IMR-90 (cell line): ENCODE measurements around the gene ZNF549. TPM values are rescaled to one million over a fixed set of nuclear protein-coding genes. Genes with fewer than 3 reads are reported as not detected.
"Not testable (repeated sequence)": the region's sequence is repeated elsewhere in the genome, so short reads cannot be mapped to it uniquely, and the experiment has no call there.

ENCODE experiments used
- ATAC-seq: fragments of 200-7000 bp; cut with Tn5 transposase; 2 replicates; pipeline ENCODE4 v1.9.1; 2020; ENCODE audit warnings: low read depth, mild to moderate bottlenecking, moderate library complexity
- BruUV-seq: library from RNA; stranded (reverse); fragments of 400-500 nt; replicated peaks from 2 replicates; lab custom pipeline; 2021; lab: Mats Ljungman, UMichigan
- CTCF ChIA-PET: fragments of 300-600 bp; formaldehyde crosslinking; extraction: SDS; loops from one replicate; lab custom pipeline; 2021; ENCODE audit warnings: antibody characterized with exemption; lab: Yijun Ruan, JAX
- POLR2A ChIA-PET: fragments of 300-600 bp; sonication (Branson Sonifier 250); formaldehyde crosslinking; loops from one replicate; lab custom pipeline; 2022; ENCODE audit warnings: antibody characterized with exemption; ENCODE audit not compliant: unreplicated experiment; lab: Charles Lee
- DNase-seq: peaks from one replicate; pipeline ENCODE4 v3.0.0; 2013
- H2AFZ ChIP-seq: replicated peaks from 2 replicates; pipeline ENCODE3; 2013; ENCODE audit warnings: low read length, mild to moderate bottlenecking; ENCODE audit not compliant: poor library complexity
- H2AK5ac ChIP-seq: 2 replicates; pipeline ENCODE4 v1.6.1; 2013; ENCODE audit warnings: low read depth, low read length, inconsistent platforms
- H2AK9ac ChIP-seq: replicated peaks from 2 replicates; pipeline ENCODE3; 2013; ENCODE audit warnings: mild to moderate bottlenecking, low read depth, low read length, moderate library complexity; ENCODE audit not compliant: poor library complexity
- H2BK120ac ChIP-seq: 2 replicates; pipeline ENCODE4 v1.6.1; 2013; ENCODE audit warnings: low read depth, low read length, inconsistent platforms
- H2BK15ac ChIP-seq: 3 replicates; pipeline ENCODE4 v1.6.1; 2013; ENCODE audit warnings: low read depth, low read length, inconsistent platforms
- H2BK20ac ChIP-seq: 2 replicates; pipeline ENCODE4 v1.6.1; 2013; ENCODE audit warnings: low read depth, mild to moderate bottlenecking, inconsistent platforms, low read length, moderate library complexity
- H2BK5ac ChIP-seq: 2 replicates; pipeline ENCODE4 v1.6.1; 2013; ENCODE audit warnings: mild to moderate bottlenecking, low read depth, low read length, inconsistent platforms; ENCODE audit not compliant: poor library complexity, severe bottlenecking
- H3K14ac ChIP-seq: replicated peaks from 2 replicates; pipeline ENCODE4 v1.6.1; 2013; ENCODE audit warnings: low read depth, low read length, inconsistent platforms
- H3K18ac ChIP-seq: 2 replicates; pipeline ENCODE4 v1.6.1; 2013; ENCODE audit warnings: low read depth, low read length, control low read depth
- H3K23ac ChIP-seq: 2 replicates; pipeline ENCODE4 v1.6.1; 2013; ENCODE audit warnings: low read depth, low read length, inconsistent platforms
- H3K27ac ChIP-seq: 2 replicates; pipeline ENCODE4 v1.5.1; 2013; ENCODE audit warnings: mild to moderate bottlenecking, control low read depth, low read length; ENCODE audit not compliant: insufficient read depth
- H3K27me3 ChIP-seq: 2 replicates; pipeline ENCODE4 v1.6.1; 2013; ENCODE audit warnings: low read length; ENCODE audit not compliant: control insufficient read depth, insufficient read depth
- H3K36me3 ChIP-seq: 2 replicates; pipeline ENCODE4 v1.6.1; 2013; ENCODE audit warnings: low read length, mixed read lengths; ENCODE audit not compliant: control insufficient read depth, insufficient read depth
- H3K4ac ChIP-seq: 2 replicates; pipeline ENCODE4 v1.6.1; 2013; ENCODE audit warnings: low read depth, low read length, inconsistent platforms
- H3K4me1 ChIP-seq: 2 replicates; pipeline ENCODE4 v1.6.1; 2013; ENCODE audit warnings: low read length, mixed read lengths; ENCODE audit not compliant: control insufficient read depth, insufficient read depth
- H3K4me2 ChIP-seq: 2 replicates; pipeline ENCODE4 v1.6.1; 2013; ENCODE audit warnings: low read depth, mild to moderate bottlenecking, control low read depth, low read length, moderate library complexity
- H3K4me3 ChIP-seq: 2 replicates; pipeline ENCODE4 v1.5.1; 2013; ENCODE audit warnings: low read depth, mild to moderate bottlenecking, control low read depth, low read length, moderate library complexity; ENCODE audit not compliant: insufficient read depth
- H3K56ac ChIP-seq: 2 replicates; pipeline ENCODE4 v1.6.1; 2013; ENCODE audit warnings: low read length, inconsistent platforms; ENCODE audit not compliant: insufficient read depth; ENCODE audit errors: extremely low read depth
- H3K79me1 ChIP-seq, 2 experiments: 2 replicates each; pipeline ENCODE4 v1.6.1; 2013; ENCODE audit warnings: low read length in 2 of 2, inconsistent platforms in 1 of 2, low read depth in 1 of 2
- H3K9ac ChIP-seq: 2 replicates; pipeline ENCODE4 v1.6.1; 2013; ENCODE audit warnings: low read depth, low read length, control low read depth
- H3K9me1 ChIP-seq: 2 replicates; pipeline ENCODE4 v1.6.1; 2013; ENCODE audit warnings: low read length, inconsistent platforms; ENCODE audit not compliant: insufficient read depth
- H3K9me3 ChIP-seq: 2 replicates; pipeline ENCODE4 v1.6.1; 2013; ENCODE audit warnings: low read length; ENCODE audit not compliant: control insufficient read depth, insufficient read depth
- H4K20me1 ChIP-seq: 2 replicates; pipeline ENCODE4 v1.6.1; 2013; ENCODE audit warnings: low read length, inconsistent platforms; ENCODE audit not compliant: insufficient read depth
- H4K5ac ChIP-seq: 2 replicates; pipeline ENCODE4 v1.6.1; 2013; ENCODE audit warnings: mild to moderate bottlenecking, low read depth, low read length, control low read depth
- H4K8ac ChIP-seq, 2 experiments: 2 replicates each; pipeline ENCODE4 v1.6.1; 2013; ENCODE audit warnings: low read depth in 2 of 2, low read length in 2 of 2, control low read depth in 1 of 2, inconsistent platforms in 1 of 2
- H4K91ac ChIP-seq: 2 replicates; pipeline ENCODE4 v1.6.1; 2013; ENCODE audit warnings: low read depth, low read length, inconsistent platforms; ENCODE audit not compliant: insufficient read depth
- WGBS, 2 experiments: methylation state at CpG; one replicate each; pipeline versions ENCODE4 v1.1.5 to v1.1.7; 2013; ENCODE audit warnings: missing lambda C conversion rate in 2 of 2; ENCODE audit not compliant: insufficient read length in 1 of 2; ENCODE audit errors: extremely low coverage in 2 of 2; 5-methylcytosine and 5-hydroxymethylcytosine counted together
- dilution Hi-C: fragments of 300-500 bp; cut with HindIII; formaldehyde crosslinking; loops from one replicate; pipeline ENCODE4 v1.14.3; 2018; ENCODE audit warnings: low sequenced_read_pairs; ENCODE audit not compliant: unreplicated experiment
- in situ Hi-C: fragments of 300-500 bp; cut with MboI; formaldehyde crosslinking; loops from 3 replicates; pipeline ENCODE4 v1.14.3; 2019; ENCODE audit warnings: low sequenced_read_pairs, inconsistent platforms, mixed read lengths
- intact Hi-C: fragments of 100-400 bp; cut with micrococcal nuclease; formaldehyde crosslinking; loops from 2 replicates; pipeline ENCODE4 v1.10.0; 2022
- polyA plus RNA-seq, 3 experiments: library from polyadenylated mRNA; depleted of rRNA; stranded (reverse); fragments of >200 nt; gene quantifications; 2 replicates each; pipeline ENCODE4 v1.2.3, GENCODE V29; 2012; ENCODE audit warnings: low replicate concordance in 1 of 3
- total RNA-seq: library from RNA; depleted of rRNA; stranded (reverse); fragments of >200 nt; gene quantifications from 2 replicates; pipeline ENCODE4 v1.2.3, GENCODE V29; 2012

ZNF549 gene
- total and polyA plus RNA-seq, 2 of the 4 experiments (the other 2 are of a cell fraction) = 2.4 to 8.6 TPM

- not testable (repeated sequence) for H4K20me1 ChIP-seq
Measured at GRCh38 chr19:57487477-57488298, 39.5 kb upstream of the ZNF549 start, which contains the start of gene ZNF419. Gene ZNF419 (plus strand): TSS chr19:57487750. CDS start chr19:57487951, 201 bp downstream.

DNA sequence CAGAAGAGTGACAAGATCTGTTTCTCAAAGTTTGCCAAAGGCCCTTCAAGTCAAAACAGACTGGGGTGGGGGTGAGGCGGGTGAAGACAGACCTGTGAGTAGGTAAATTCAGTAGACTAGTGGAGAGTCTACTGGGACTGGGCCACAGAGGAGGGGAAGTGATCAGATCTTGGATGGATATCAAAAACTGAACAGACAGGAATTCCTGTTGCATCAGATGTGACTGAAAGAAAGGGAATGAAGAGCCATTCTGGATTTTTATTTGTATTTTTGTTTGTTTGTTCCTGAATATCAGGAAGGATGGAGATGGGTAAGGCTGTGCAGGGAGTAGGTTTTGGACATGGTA lies 38.9 kb upstream of the ZNF549 start:
- H3K4ac ChIP-seq = peak overlapping the region; percentile 29
- H3K79me1 ChIP-seq = peaks cover 12 to 18% of the 10 kb centered on the region in 2 experiments
- peak overlapping the region; percentile 94; the same call in 1 of the 2 replicates for H3K18ac ChIP-seq
- H3K56ac ChIP-seq = peak overlapping the region; percentile 10; the same call in 1 of the 2 replicates
- 0 out of 3 replicates have a peak overlapping the region, but pooled peaks have one; percentile 63 for H2BK15ac ChIP-seq
- H2BK20ac ChIP-seq, H4K20me1 ChIP-seq, BruUV-seq, H3K9me3 ChIP-seq, H2BK5ac ChIP-seq, CTCF ChIA-PET, POLR2A ChIA-PET, H3K9me1 ChIP-seq, H3K23ac ChIP-seq, H3K27me3 ChIP-seq, H2BK120ac ChIP-seq, H3K4me1 ChIP-seq, in situ Hi-C loops, intact Hi-C loops, dilution Hi-C loops: not testable (repeated sequence)
- H2AFZ ChIP-seq = peak overlapping the region; percentile 40
- H4K8ac ChIP-seq = peak overlapping the region; percentile 80 to 89; a peak in 3 of 4 replicates
- DNase-seq (peak; percentile 29), ATAC-seq (peak; percentile 22; the same call in 1 of the 2 replicates)
- peak overlapping the region; percentile 99 for H3K4me2 ChIP-seq
- peak overlapping the region; percentile 11; the same call in 1 of the 2 replicates for H2AK5ac ChIP-seq
- peak overlapping the region; percentile 70 for H4K91ac ChIP-seq
- peak overlapping the region; percentile 89 for H2AK9ac ChIP-seq
- H3K36me3 ChIP-seq = peaks cover 25% of the 10 kb centered on the region
- peak overlapping the region; percentile 88 for H4K5ac ChIP-seq
- peak overlapping the region; percentile 85 for H3K9ac ChIP-seq
- WGBS, 2 experiments = no CpG with 5 or more reads among the region's 1 CpG
- H3K14ac ChIP-seq = peak overlapping the region; percentile 67; the same call in 1 of the 2 replicates
- peak overlapping the region; percentile 79; the same call in 1 of the 2 replicates for H3K27ac ChIP-seq
- peak overlapping the region; percentile 52 for H3K4me3 ChIP-seq

More at GRCh38 chr19:57487477-57488298, 39.5 kb upstream of the ZNF549 start, which contains the start of gene ZNF419:
- Histone ChIP-seq H3K14ac (peak within 1 kb of the TSS; percentile 67; the same call in 1 of the 2 replicates), H3K56ac (peak within 1 kb of the TSS; percentile 10; the same call in 1 of the 2 replicates), H4K8ac (peak within 1 kb of the TSS; percentile 80 to 89; a peak in 3 of 4 replicates), H3K4ac (peak within 1 kb of the TSS; percentile 29), H3K79me1 (peaks cover 12 to 18% of the 10 kb centered on the region in 2 experiments), H3K9ac (peak within 1 kb of the TSS; percentile 85), H3K36me3 (peaks cover 19% of the 10 kb centered on the region), H2AK5ac (peak within 1 kb of the TSS; percentile 11; the same call in 1 of the 2 replicates), H3K4me3 (peak within 1 kb of the TSS; percentile 64), H3K4me2 (peak within 1 kb of the TSS; percentile 99), H2BK15ac (0 out of 3 replicates have a peak within 1 kb of the TSS, but pooled peaks have one; percentile 63), H2AFZ (peak within 1 kb of the TSS; percentile 96), H2AK9ac (peak within 1 kb of the TSS; percentile 89), H4K5ac (peak within 1 kb of the TSS; percentile 88), H3K27ac (peak within 1 kb of the TSS; percentile 79), H3K18ac (peak within 1 kb of the TSS; percentile 94; the same call in 1 of the 2 replicates), H4K91ac (peak within 1 kb of the TSS; percentile 70)
- H2BK120ac ChIP-seq, H3K9me1 ChIP-seq, BruUV-seq, intact Hi-C loops, H2BK5ac ChIP-seq, H3K4me1 ChIP-seq, H3K9me3 ChIP-seq, POLR2A ChIA-PET, H3K23ac ChIP-seq, H2BK20ac ChIP-seq, in situ Hi-C loops, dilution Hi-C loops, CTCF ChIA-PET, H3K27me3 ChIP-seq: not testable (repeated sequence)
- DNase-seq = peak; percentile 84
- peak; percentile 98 for ATAC-seq
- WGBS, 2 experiments = 3% methylated on average over 8 of the region's 69 CpGs; no CpG with 5 or more reads in 1 of the 2 experiments
